ENCODE results near the gene KCTD21.

KCTD21 gene

DNA sequence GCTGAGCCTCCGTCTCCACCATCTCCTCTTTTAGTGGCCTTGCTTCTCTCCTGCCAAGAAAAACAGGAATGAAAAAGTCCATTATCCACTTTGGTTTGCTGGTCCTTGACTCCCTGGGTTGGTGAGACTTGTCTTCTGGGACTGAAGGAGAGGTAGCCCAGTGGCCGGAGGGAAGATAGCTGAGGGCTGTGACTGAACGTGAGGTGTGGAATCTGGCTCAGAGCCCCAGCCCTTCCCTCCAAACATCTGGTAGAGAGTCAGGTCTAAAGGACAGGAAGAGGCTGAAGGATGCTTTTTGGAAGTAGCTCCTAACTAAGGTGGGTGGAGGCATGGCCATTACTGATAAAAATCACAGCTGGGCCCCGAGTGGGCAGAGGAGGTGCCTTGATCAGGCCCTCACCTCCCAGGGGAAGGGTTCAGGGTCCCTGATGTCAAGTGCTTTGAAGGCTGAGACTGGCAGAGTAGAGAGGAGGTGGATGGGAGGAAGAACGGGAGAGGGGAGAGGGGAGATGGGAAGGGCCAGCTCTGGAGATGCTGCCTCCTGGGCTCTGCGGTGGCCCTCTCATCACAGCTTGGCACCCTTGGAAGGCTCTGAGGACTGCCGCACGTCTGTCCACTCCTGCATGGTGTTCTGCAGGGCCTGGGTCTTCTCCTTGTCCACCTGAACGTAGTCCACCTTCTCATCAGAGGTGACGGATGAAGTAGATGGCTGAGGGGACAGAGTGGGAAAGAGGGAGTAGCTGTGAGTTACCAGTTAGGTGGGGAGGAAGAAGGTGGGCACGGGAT, 30.5 kb upstream of the KCTD21 start:
- no peak for DNase-seq

DNA sequence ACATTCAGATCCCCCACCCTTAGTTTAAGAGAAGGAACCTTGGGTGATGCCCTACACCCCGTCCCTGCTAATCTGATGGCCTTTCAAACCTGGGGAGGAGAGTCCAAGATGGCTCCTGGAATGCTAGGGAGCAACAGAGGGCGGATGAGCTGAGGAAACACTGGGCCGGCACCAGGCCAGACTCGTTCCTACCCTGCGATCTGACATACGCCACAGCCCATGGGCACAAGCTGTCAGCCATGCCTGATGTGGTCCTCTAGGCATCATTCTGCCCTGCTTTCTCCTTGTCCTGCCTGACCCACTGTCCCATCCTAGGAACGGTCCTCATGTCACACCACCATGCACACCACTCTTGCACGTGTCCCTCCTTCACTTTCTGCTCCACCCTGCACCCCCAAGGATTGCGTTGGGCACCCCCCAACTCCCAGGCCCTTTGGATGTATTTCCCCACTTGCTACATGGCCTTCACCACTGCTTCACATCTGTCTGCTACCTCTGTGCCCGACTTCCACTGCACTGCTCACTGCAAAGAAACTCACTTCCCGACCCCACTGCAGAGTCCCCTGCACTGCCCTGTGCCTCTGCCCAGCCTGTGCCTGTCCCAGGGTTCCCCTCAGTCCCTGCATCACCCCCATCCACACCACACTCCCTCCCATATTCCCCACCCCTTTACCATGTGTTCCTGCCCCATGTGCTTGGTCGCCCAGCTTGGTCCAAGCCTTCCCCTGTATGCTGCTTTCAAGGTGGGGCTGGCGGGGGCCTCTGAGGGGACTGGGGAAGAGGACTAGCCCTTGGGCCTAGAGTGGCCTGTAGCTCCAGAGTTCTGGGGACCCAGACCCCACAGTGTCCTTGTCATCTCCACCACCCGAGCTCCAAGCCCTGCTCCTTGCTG, 29.5 kb upstream of the KCTD21 start:
- no peak for DNase-seq

- DNase-seq, result no peak
Observed at GRCh38 chr11:78216571-78217287, 28.3 kb upstream of the KCTD21 start.

DNA sequence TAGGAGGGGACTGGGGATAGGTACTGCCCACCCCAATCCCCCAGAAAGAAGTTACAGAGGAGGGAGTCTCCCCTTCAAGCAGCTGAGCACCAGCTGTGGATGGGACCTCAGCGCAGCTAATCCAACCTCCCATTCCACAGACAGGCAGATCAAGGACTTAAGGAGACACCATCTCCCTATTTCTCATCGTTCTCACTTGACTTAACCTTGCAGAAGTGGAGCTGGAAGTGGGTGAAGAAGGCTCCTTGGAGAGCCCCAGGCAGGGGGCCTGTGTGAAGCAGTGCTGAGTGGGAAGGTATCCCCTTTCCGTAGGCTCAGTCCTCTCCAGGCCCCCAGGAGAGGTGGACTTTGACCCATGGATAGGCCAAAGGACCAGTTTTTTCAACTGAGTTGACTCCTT, 27.6 kb upstream of the KCTD21 start:
- no peak for DNase-seq

DNA sequence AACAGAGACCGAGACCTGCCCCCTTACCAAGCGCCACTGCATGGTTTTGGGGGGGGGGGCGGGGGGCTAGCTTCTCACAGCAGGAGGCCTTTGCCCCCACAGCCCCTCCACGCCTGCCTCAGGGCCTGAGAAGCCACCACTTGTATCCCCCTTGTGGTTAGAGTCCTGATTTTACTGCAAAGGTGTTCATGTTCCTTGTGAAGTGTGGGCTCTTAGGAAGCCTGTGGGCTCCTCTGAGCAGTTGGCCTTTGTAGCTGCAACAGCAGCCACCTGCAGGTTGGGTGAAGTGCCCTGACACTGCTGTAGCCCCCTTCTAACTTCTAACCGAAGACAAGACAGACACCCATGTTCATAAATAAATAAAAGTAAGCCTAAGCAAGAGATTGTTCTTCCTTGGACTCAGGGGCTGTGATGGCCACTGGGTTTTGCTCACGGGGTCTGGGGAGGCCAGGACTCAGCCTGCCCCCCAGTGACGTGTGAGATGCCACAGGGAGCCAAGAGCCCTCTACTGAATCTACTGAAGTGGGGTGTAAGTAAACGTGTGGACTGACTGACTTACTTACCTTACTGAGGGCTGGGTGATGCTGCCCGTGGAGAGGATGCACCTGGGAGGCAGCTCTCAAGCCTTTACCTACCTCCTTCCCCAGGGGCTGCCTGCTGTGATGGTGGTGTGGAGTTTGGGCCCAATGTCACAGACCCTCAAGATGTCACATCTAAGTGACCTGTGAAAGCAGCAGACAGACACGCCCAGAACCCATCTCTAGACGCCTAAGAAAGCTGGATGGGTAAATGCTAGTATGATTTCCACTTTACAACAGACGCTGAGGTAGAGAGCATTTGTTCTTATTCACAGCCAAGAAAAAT, 26.1 kb upstream of the KCTD21 start:
- DNase-seq, result no peak

DNA sequence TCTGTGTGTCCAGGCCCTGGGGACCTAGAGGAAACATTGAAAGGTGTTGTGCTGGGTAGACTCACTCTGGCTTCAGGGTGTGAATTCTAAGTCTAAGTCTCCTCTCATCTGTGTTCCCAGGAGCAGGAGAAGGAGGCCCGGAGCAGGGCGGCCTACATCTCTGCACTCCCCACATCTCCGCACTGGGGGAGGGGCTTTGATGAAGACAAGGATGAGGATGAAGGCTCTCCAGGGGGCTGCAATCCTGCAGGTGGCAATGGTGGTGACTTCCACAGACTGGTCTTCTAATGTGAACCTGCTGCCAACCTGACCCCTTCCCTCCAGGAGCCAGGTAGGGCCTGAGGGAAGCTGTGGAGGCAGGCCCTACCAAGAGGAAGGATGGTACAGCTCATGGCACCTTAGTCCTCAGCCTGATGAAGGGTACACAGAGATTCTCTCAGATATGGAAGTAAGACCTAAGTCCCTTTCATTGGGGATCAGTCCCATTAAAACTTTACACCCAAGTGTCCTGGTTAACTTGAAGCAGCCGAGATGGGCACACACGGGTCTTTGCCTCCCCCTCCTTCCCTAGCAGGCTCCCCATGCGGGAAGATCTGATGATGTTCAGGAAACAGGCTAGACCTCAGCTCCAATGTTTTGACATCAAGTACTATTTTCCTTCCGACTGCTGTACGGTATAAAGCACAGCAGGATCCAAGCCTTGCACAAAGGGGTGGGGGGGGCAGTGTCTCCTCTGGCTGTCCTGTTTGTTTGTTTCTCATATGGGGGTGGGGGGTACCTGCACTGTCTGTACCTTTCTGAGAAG, 25.3 kb upstream of the KCTD21 start:
- no peak for DNase-seq

DNA sequence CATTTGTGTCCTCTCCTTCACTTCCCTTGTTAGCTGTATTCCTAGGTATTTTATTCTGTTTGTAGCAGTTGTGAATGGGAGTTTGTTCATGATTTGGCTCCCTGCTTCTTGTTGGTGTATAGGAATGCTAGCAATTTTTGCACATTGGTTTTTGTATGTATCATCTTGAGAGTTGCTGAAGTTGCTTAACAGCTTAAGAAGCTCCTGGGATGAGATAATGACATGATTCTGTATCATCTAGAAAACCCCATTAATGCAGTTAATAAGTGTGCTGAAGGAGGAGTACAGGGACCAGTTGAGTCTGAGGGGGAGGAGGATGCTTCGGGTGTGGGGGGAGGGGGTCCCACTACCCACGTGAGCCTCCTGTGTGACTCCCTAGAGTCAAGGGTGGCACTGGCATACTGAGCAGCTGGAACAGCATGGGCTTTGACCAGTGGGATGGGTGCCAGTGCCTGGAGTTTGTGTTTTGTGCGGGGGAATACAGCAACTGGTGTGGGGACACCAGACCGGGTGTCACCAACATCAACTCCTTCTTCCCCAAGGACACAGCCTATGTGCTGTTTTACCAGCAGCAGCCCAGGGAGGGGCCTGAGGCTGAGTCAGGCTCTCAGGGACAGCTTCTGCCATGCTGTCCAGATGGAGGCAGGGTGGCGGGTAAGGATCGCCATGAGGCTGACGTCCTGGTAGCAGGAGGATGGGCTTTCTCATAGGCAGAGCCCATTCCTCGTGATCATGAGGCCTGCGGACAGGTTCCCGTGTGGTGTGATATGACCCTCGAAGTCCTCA, 24.4 kb upstream of the KCTD21 start:
- DNase-seq, result no peak

DNA sequence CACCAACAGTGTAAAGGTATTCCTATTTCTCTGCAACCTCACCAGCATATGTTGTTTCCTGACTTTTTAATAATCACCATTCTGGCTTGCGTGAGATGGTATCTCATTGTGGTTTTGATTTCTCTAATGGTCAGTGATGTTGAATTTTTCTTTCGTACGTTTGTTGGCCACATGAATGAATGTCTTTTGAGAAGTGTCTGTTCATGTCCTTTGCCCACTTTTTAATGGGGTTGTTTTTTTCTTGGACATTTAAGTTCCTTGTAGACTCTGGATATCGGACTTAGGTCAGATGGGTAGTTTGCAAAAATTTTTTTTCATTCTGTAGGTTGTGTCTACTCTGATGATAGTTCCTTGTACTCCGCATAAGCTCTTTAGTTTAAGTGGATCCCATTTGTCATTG, 23.1 kb upstream of the KCTD21 start:
- DNase-seq, result no peak

DNA sequence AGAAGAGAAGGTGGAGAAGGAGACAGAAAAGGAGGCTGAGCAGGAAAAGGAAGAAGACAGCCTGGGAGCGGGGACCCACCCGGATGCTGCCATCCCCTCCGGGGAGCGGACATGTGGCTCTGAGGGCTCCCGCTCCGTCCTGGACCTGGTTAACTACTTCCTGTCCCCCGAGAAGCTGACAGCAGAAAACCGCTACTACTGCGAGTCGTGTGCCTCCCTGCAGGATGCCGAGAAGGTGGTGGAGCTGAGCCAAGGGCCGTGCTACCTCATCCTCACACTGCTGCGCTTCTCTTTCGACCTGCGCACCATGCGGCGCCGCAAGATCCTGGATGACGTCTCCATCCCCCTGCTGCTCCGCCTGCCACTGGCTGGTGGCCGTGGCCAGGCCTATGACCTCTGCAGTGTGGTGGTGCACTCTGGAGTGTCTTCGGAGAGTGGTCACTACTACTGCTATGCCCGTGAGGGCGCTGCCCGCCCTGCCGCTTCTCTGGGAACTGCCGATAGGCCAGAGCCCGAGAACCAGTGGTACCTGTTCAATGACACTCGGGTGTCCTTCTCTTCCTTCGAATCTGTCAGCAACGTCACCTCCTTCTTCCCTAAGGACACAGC, 21.7 kb upstream of the KCTD21 start:
- no peak for DNase-seq

DNA sequence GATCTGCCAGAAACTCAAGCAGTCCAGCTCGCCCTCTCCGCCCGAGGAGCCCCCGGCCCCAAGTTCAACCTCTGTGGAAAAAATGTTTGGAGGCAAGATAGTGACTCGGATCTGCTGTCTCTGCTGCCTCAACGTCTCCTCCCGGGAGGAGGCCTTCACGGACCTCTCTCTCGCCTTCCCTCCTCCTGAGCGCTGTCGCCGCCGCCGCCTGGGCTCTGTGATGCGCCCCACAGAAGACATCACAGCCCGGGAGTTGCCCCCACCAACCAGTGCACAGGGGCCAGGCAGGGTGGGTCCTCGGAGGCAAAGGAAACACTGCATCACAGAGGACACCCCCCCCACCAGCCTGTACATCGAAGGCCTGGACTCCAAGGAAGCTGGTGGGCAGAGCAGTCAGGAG, 21.1 kb upstream of the KCTD21 start:
- DNase-seq, result no peak

- DNase-seq, result no peak
Observed at GRCh38 chr11:78208257-78209165, 20.1 kb upstream of the KCTD21 start.

DNA sequence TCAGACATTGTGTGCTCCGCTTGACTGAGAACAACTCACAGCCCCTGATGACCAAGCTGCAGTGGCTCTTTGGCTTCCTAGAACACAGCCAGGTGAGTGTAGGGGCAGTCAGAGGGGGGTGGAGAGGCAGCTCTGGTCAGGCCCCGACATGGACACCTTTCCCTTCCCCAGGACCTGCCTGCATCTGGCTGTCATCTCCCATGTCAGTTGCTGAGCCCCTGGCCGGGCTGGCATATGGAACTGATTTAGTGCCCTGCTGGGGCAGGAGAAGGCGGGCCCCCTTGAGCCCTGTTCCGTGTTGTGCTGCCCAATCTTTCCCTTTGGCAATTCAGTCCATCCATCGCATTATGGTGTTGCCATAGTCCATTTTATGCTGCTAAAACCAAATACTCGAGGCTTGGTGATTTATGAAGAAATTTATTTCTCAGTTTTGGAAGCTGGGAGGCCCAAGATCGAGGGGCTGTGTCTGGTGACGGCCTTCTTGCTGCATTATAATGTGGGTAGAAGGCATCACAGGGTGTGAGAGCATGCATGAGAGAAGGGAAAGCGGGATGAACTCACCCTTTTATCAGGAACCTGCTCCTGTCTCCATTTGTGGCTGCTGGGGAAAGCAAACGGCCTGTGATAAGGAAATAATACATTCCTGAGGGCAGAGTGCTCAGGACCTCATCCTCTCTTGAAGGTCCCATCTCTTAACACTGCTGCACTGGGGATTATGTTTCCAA, 19.3 kb upstream of the KCTD21 start:
- DNase-seq, result no peak

DNA sequence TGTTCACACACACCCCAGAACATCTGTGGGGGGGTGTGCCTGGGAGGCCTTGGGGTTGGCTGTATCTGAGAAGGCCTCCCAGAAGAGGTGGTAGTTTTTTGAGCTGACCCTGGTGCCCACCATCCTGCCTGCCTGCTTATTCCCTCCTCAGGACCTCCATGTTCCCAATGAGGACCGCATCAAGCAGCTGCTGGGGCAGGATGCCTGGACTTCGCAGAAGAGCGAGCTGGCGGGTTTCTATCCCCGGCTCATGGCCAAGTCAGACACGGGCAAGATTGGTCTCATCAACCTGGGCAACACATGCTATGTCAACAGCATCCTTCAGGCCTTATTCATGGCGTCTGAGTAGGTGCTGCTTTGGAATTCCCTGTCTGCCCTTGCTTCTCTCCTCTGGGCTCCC, 17.3 kb upstream of the KCTD21 start:
- no peak for DNase-seq

GRCh38 chr11:78205256-78205655, 16.8 kb upstream of the KCTD21 start:
- no peak for DNase-seq

GRCh38 chr11:78203184-78203583, 14.8 kb upstream of the KCTD21 start:
- no peak for DNase-seq

GRCh38 chr11:78202733-78203167, 14.3 kb upstream of the KCTD21 start:
- no peak for DNase-seq

- DNase-seq, result no peak
Observed at GRCh38 chr11:78201096-78201818, 12.8 kb upstream of the KCTD21 start.

GRCh38 chr11:78200553-78200952, 12.1 kb upstream of the KCTD21 start:
- no peak for DNase-seq

Data from NCI-H1092 (cell line).